GM12865 (cell line): ENCODE measurements around the gene GALNT2.
A peak's percentile ranks its signal among the peaks of the same experiment; 100 is the strongest.

ENCODE experiments used
- DNase-seq: peaks from one replicate; pipeline ENCODE4 v3.0.0; 2010; ENCODE audit warnings: low read depth
- H3K4me3 ChIP-seq: 2 replicates; pipeline ENCODE4 v1.5.1; 2011; ENCODE audit warnings: mild to moderate bottlenecking, low read depth, low read length, control low read depth
- TF ChIP-seq, protein P1 (sequence below): IDR thresholded peaks from 2 replicates; pipeline ENCODE4 v1.5.1; 2011; ENCODE audit warnings: low read length, control low read depth, low read depth, inconsistent platforms; ENCODE audit not compliant: insufficient read depth; ENCODE audit errors: missing control alignments

GALNT2 gene

DNA sequence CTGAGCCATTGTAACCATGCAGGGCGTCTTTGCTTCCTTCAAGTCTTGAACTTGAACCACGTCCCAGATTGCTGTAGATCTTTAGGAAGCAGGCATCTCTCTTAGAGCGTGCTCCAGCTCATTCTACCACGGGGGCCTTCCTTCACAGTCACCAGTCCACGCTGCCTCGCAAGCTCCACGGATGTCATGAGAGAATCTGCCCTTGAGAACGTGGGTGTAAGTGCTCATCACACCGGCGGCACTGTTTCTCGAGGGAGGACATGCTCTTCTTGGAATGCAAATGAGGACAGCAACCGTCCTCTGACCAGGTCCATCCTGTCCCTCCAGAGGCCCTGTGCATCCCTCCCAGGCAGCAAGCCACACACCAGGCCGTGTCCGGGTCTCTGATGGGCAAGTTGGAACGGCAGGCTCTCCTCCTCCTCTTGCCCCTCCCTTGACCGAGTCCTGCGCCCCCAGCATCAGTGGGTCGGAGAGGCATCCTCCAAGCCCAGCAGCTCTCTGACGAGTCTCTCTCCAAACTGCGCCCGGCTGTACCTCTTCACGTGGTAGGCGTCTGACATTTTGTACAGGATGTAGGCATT, 256.0 kb downstream of the GALNT2 start:
- DNase-seq, result no peak
- no peak overlapping the region for H3K4me3 ChIP-seq
- TF ChIP-seq, protein P1, sequence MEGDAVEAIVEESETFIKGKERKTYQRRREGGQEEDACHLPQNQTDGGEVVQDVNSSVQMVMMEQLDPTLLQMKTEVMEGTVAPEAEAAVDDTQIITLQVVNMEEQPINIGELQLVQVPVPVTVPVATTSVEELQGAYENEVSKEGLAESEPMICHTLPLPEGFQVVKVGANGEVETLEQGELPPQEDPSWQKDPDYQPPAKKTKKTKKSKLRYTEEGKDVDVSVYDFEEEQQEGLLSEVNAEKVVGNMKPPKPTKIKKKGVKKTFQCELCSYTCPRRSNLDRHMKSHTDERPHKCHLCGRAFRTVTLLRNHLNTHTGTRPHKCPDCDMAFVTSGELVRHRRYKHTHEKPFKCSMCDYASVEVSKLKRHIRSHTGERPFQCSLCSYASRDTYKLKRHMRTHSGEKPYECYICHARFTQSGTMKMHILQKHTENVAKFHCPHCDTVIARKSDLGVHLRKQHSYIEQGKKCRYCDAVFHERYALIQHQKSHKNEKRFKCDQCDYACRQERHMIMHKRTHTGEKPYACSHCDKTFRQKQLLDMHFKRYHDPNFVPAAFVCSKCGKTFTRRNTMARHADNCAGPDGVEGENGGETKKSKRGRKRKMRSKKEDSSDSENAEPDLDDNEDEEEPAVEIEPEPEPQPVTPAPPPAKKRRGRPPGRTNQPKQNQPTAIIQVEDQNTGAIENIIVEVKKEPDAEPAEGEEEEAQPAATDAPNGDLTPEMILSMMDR, result no peak

DNA sequence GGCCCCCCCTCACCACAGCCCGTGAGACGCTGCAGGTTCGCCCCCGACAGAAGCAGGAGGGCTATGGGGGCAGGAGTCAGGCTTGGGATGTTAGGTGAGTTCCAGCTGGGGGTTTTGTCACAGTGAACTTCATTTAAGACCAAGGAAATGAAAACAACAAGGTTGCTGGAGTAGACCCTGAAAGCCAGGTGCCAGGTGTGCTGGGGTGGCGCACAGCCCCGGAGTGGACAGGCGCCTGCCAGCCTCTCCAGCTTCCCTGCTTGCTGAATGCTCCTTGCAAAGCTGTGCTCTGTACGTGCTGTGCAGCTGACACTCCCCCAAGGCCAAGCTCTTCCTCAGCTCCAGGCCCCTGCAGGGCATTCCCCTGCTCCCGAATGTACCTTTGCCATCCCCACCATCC, 256.6 kb downstream of the GALNT2 start:
- TF ChIP-seq, protein P1, result no peak
- no peak for DNase-seq
- H3K4me3 ChIP-seq, result no peak overlapping the region

DNA sequence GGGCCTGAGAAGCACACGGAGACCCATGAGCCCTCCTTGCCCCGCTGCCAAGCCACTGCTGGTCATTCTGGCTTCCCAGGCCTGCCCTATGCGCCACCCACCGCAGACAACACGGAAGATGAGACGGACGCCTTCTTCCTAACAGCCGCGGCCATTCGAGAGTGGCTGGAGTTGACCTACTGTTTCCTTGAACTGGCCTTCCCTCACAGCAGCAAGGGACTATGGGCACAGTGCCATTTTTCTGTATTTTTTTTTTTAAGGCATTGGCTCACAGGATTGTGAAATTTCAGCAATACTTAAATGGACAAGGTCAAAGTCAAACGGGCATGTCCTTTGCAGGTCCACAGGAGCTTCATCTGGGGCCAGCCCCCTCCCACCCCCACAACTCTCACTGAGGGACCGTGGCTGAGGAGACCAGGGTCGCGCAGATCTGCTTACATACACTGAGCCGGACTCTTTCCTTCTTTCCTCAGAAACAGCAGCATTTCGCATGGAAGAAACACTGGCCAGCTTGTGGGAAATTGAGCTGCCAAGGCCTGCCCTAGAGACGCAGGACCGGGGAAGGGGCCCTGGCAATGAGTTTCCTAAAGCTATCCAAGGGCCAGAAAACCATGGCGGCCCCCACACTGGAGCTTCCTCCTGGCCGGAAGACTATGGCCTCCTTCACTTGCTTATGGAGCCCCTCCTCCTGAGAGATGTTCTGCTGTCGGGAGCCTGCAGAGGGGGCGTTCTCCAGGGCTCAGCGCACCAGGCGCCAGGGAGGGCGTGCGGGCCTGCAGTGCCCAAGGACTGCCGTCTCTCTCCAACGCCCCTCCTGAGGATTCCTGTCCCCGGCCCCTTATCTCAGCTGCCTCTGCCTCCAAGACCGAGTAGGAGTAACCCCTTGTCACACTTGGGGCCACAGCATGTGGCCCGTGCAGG, 260.2 kb downstream of the GALNT2 start:
- no peak for DNase-seq

DNA sequence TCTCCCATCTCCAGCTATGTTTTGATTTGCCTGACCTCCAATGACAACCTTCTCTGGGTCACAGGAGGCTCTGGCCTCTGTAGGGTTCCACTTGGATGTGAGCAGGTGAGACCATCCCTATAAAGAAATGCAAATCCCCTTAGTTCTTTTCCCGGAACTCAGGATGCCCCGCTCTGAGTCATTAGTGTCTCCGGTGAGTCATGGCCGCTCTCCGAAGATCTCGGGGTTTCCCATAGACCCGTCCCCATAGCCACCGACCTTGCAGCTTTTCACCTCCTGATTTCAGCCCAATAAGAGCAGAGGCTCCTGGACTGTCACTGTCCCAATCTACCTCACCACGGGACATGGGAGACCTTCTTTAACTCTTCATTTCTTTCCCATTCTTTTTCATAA, 260.9 kb downstream of the GALNT2 start:
- H3K4me3 ChIP-seq, result no peak overlapping the region
- peak; percentile 53 for DNase-seq
- TF ChIP-seq, protein P1, result no peak

More for the DNA sequence above, 260.2 kb downstream of the GALNT2 start:
- TF ChIP-seq, protein P1, result no peak
- no peak overlapping the region for H3K4me3 ChIP-seq

DNA sequence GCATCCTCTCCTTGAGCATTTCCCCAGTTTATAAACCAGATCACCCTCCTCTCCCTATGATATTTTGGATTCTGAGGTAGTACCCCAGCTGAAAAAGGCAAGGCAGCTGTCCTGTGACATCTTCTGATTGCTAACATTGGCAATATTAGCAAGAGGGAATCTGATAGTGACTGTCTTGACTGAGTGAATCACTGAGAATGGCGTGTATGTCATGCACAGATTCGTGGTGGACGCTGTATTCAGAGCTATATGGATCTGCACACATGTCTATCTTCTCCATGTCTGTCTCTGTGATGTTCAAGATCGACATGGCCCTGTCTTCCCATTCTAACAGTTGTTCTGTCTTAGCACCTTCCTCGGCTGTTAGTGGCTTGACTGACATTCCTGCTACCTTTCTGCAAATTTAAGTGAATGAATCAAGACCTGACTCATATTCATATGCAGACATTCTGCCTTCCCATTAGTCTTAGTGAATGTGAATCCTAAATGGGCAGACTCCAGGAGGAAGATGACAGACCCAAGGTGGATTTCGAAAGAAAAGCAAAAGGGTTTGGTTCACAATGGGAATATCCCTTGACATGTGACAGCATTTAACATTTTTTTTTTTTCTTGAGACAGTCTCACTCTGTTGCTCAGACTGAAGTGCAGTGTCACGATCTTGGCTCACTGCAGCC, 261.4 kb downstream of the GALNT2 start:
- DNase-seq, result no peak
- H3K4me3 ChIP-seq, result no peak overlapping the region

DNA sequence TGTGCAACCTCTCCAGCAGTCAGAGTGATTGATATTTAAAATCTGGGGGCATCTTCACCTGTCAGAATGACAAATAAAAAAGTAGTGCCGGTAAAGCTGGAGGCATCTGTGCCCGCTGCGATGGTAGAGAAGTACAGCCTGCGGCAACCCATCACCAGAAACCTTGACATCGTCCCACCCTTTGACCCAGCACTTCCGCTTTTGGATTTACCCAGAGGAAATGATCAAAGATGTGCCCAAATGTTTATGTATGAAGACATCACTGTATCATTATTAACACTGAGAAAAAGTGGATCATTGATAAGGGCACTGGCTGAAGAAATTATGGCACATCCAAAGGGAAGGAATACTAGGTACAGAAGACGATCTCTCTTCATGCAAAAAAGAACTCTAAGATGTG, 263.1 kb downstream of the GALNT2 start:
- no peak overlapping the region for H3K4me3 ChIP-seq
- no peak for DNase-seq
- TF ChIP-seq, protein P1, result no peak

More for the DNA sequence above, 261.4 kb downstream of the GALNT2 start:
- TF ChIP-seq, protein P1, result no peak
